HEK293 (cell line): Measurements from ENCODE around the gene QRSL1.

Experiments used
- CTCF ChIA-PET: fragments of 350-600 bp; formaldehyde crosslinking; extraction: SDS; loops from one replicate; lab custom pipeline; 2021; ENCODE audit warnings: antibody characterized with exemption; lab: Yijun Ruan, JAX
- POLR2A ChIA-PET: fragments of 300-600 bp; formaldehyde crosslinking; extraction: SDS; loops from one replicate; lab custom pipeline; 2020; ENCODE audit warnings: antibody characterized with exemption, inconsistent platforms; lab: Yijun Ruan, JAX
- H3K27ac ChIP-seq: fragments of 200-500 bp; sonication (Bioruptor generic); 2 replicates; pipeline ENCODE4 v1.5.1; 2014; ENCODE audit warnings: low read depth, low read length, control low read depth, inconsistent platforms; ENCODE audit errors: extremely low read depth
- H3K36me3 ChIP-seq, 2 experiments: fragments of 200-500 bp in 1 of 2; sonication (Bioruptor generic) in 1 of 2; 1 replicate in 1 of 2; 2 replicates in 1 of 2; pipeline ENCODE4 v1.5.1; 2014 to 2017; ENCODE audit warnings: inconsistent platforms in 2 of 2, low read length in 2 of 2; ENCODE audit not compliant: control insufficient read depth in 2 of 2, insufficient read depth in 1 of 2
- H3K4me1 ChIP-seq: fragments of 200-500 bp; sonication (Bioruptor generic); 2 replicates; pipeline ENCODE4 v1.5.1; 2014; ENCODE audit warnings: mild to moderate bottlenecking, low read length, inconsistent platforms; ENCODE audit not compliant: control insufficient read depth, insufficient read depth
- H3K4me3 ChIP-seq: 2 replicates; pipeline ENCODE4 v1.5.1; 2011; ENCODE audit warnings: low read depth, mild to moderate bottlenecking, control low read depth, low read length, moderate library complexity
- H3K9me3 ChIP-seq: fragments of 200-500 bp; sonication (Bioruptor generic); 2 replicates; pipeline ENCODE4 v1.5.1; 2014; ENCODE audit warnings: low read depth, low read length, inconsistent platforms; ENCODE audit not compliant: control insufficient read depth, insufficient read depth
- GLI2 ChIP-seq: fragments of 450-650 bp; formaldehyde crosslinking; IDR thresholded peaks from 2 replicates; pipeline ENCODE4; 2017; ENCODE audit warnings: missing biosample characterization, missing genetic modification characterization, low read depth, borderline replicate concordance
- HOXC10 ChIP-seq: sonication (generic); formaldehyde crosslinking; IDR thresholded peaks from 2 replicates; pipeline ENCODE4 v1.8.1; 2023; ENCODE audit warnings: mild to moderate bottlenecking, missing genetic modification reagents
- PRDM1 ChIP-seq: fragments of 450-650 bp; formaldehyde crosslinking; IDR thresholded peaks from 2 replicates; pipeline ENCODE4; 2016; ENCODE audit warnings: missing biosample characterization, missing genetic modification characterization
- SETDB1 ChIP-seq: IDR thresholded peaks from one replicate; pipeline ENCODE4 v1.6.1; 2017; ENCODE audit warnings: mild to moderate bottlenecking, low read length, moderate library complexity, mixed read lengths; ENCODE audit not compliant: insufficient read length
- SP2 ChIP-seq: fragments of 450-650 bp; formaldehyde crosslinking; IDR thresholded peaks from 2 replicates; pipeline ENCODE4 v1.5.1; 2016; ENCODE audit warnings: missing biosample characterization, missing genetic modification characterization
- SP3 ChIP-seq: fragments of 450-650 bp; formaldehyde crosslinking; IDR thresholded peaks from 2 replicates; pipeline ENCODE4 v1.5.1; 2016; ENCODE audit warnings: missing biosample characterization, missing genetic modification characterization
- TSHZ1 ChIP-seq: fragments of 450-650 bp; formaldehyde crosslinking; IDR thresholded peaks from 2 replicates; pipeline ENCODE4 v1.5.1; 2016; ENCODE audit warnings: missing biosample characterization, missing genetic modification characterization, borderline replicate concordance
- ZEB2 ChIP-seq: fragments of 450-650 bp; formaldehyde crosslinking; IDR thresholded peaks from 2 replicates; pipeline ENCODE4 v1.5.1; 2016; ENCODE audit warnings: missing biosample characterization, missing genetic modification characterization
- ZNF112 ChIP-seq: fragments of 450-650 bp; formaldehyde crosslinking; IDR thresholded peaks from 2 replicates; pipeline ENCODE4 v1.5.0; 2017; ENCODE audit warnings: missing biosample characterization, missing genetic modification characterization
- ZNF146 ChIP-seq: fragments of 450-650 bp; formaldehyde crosslinking; IDR thresholded peaks from 2 replicates; pipeline ENCODE4 v1.5.1; 2016; ENCODE audit warnings: missing biosample characterization, missing genetic modification characterization
- ZNF169 ChIP-seq: fragments of 450-650 bp; formaldehyde crosslinking; IDR thresholded peaks from 2 replicates; pipeline ENCODE4 v1.5.1; 2016; ENCODE audit warnings: missing biosample characterization, missing genetic modification characterization
- ZNF184 ChIP-seq: fragments of 450-650 bp; IDR thresholded peaks from 2 replicates; pipeline ENCODE4 v1.5.1; 2018; ENCODE audit warnings: missing biosample characterization, mild to moderate bottlenecking, missing genetic modification characterization
- ZNF202 ChIP-seq: fragments of 450-650 bp; formaldehyde crosslinking; IDR thresholded peaks from 2 replicates; pipeline ENCODE4 v1.5.1; 2016; ENCODE audit warnings: missing biosample characterization, missing genetic modification characterization, borderline replicate concordance
- ZNF280D ChIP-seq: fragments of 450-650 bp; formaldehyde crosslinking; IDR thresholded peaks from 2 replicates; pipeline ENCODE4 v1.5.1; 2016; ENCODE audit warnings: missing biosample characterization, missing genetic modification characterization
- ZNF394 ChIP-seq: fragments of 450-650 bp; formaldehyde crosslinking; IDR thresholded peaks from 2 replicates; pipeline ENCODE4 v1.5.1; 2016; ENCODE audit warnings: missing biosample characterization, missing genetic modification characterization, mild to moderate bottlenecking, moderate library complexity, borderline replicate concordance
- ZNF423 ChIP-seq: fragments of 450-650 bp; formaldehyde crosslinking; IDR thresholded peaks from 2 replicates; pipeline ENCODE4 v1.5.1; 2016; ENCODE audit warnings: missing biosample characterization, missing genetic modification characterization
- ZNF529 ChIP-seq: fragments of 450-650 bp; formaldehyde crosslinking; IDR thresholded peaks from 2 replicates; pipeline ENCODE4 v1.5.1; 2017; ENCODE audit warnings: missing genetic modification characterization, missing biosample characterization; ENCODE audit not compliant: insufficient replicate concordance
- ZNF692 ChIP-seq: fragments of 450-650 bp; formaldehyde crosslinking; IDR thresholded peaks from 2 replicates; pipeline ENCODE4 v1.5.1; 2016; ENCODE audit warnings: missing biosample characterization, missing genetic modification characterization
- ZSCAN30 ChIP-seq: fragments of 450-650 bp; IDR thresholded peaks from 2 replicates; pipeline ENCODE4 v1.5.1; 2018; ENCODE audit warnings: missing biosample characterization, mild to moderate bottlenecking, missing genetic modification characterization, moderate library complexity

The QRSL1 gene

GRCh38 chr6:106674541-106675229 is 45.3 kb downstream of the QRSL1 start:
- Histone ChIP-seq H3K4me1 (no peaks in the 10 kb centered on the region), H3K4me3 (no peak overlapping the region), H3K36me3 (no peaks in the 10 kb centered on the region), H3K27ac (no peak overlapping the region), H3K9me3 (no peaks in the 10 kb centered on the region)
- ChIA-PET POLR2A (no interaction called here), CTCF (no interaction called here)
- TF ChIP-seq ZNF169 (tag by site-specific recombination) (no peak), ZNF529 (tag by site-specific recombination) (no peak), ZNF692 (no peak), ZNF202 (tag by site-specific recombination) (no peak), SETDB1 (no peak), TSHZ1 (tag by site-specific recombination) (no peak), SP2 (no peak), ZNF112 (tag by site-specific recombination) (no peak), ZSCAN30 (tag by site-specific recombination) (no peak), ZNF394 (tag by site-specific recombination) (no peak), GLI2 (no peak), ZNF423 (tag by site-specific recombination) (no peak), ZNF184 (tag by site-specific recombination) (no peak), ZEB2 (tag by site-specific recombination) (no peak), ZNF280D (tag by site-specific recombination) (no peak), HOXC10 (CRISPR knock-in tag) (no peak), PRDM1 (tag by site-specific recombination) (no peak), ZNF146 (no peak), SP3 (tag by site-specific recombination) (no peak)
